HG02870 (cell line): ENCODE results near the gene ZPLD1.

Experiments used
- ATAC-seq: cut with Tn5 transposase; IDR thresholded peaks from one replicate; pipeline ENCODE4 v1.9.1; 2021; ENCODE audit warnings: mild to moderate bottlenecking, moderate library complexity; ENCODE audit not compliant: unreplicated experiment

ZPLD1 gene

GRCh38 chr3:102521246-102521645 lies 86.4 kb downstream of the ZPLD1 start:
- ATAC-seq: no peak

- ATAC-seq: peak; percentile 80
Observed at GRCh38 chr3:102525624-102526023, 90.8 kb downstream of the ZPLD1 start.

- no peak for ATAC-seq
Observed at GRCh38 chr3:102526865-102527264, 92.0 kb downstream of the ZPLD1 start.

GRCh38 chr3:102528727-102529126 lies 93.9 kb downstream of the ZPLD1 start:
- ATAC-seq: no peak
